H1 (cell line): ENCODE data around the gene PFN3. TPM values are rescaled to one million over a fixed set of nuclear protein-coding genes. Genes with fewer than 3 reads are reported as not detected.

ENCODE experiments used
- CTCF ChIA-PET: fragments of 300-600 bp; sonication (Branson Sonifier 250); formaldehyde crosslinking; loops from one replicate; lab custom pipeline; 2021; ENCODE audit not compliant: partially characterized antibody; lab: Charles Lee
- POLR2A ChIA-PET: fragments of 300-600 bp; sonication (Branson Sonifier 250); formaldehyde crosslinking; loops from one replicate; lab custom pipeline; 2021; ENCODE audit warnings: inconsistent platforms; ENCODE audit not compliant: partially characterized antibody; lab: Charles Lee
- DNase-seq, 2 experiments: peaks; one replicate each; pipeline versions ENCODE4 v3.0.0 to v3.0.0-alpha.2; 2010 to 2022; ENCODE audit warnings: low spot score in 2 of 2, low read depth in 1 of 2, mixed read lengths in 1 of 2
- FAIRE-seq: peaks from 2 replicates; lab custom pipeline; 2011; peaks lifted over from hg19 to GRCh38; lab: Jason Lieb, UNC
- H2AFZ ChIP-seq: 2 replicates; pipeline ENCODE4 v1.8.1; 2012; ENCODE audit warnings: low read length, inconsistent platforms
- H2AK5ac ChIP-seq: 2 replicates; pipeline ENCODE4 v1.6.1; 2013; ENCODE audit warnings: low read depth, low read length
- H2BK120ac ChIP-seq: replicated peaks from 2 replicates; pipeline ENCODE3; 2013; ENCODE audit warnings: low read depth, low read length, inconsistent platforms
- H2BK12ac ChIP-seq: 2 replicates; pipeline ENCODE4 v1.6.1; 2013; ENCODE audit warnings: low read depth, low read length
- H2BK15ac ChIP-seq: 2 replicates; pipeline ENCODE4 v1.6.1; 2013; ENCODE audit warnings: low read length
- H2BK20ac ChIP-seq: 2 replicates; pipeline ENCODE4 v1.6.1; 2013; ENCODE audit warnings: low read length
- H2BK5ac ChIP-seq: 2 replicates; pipeline ENCODE4 v1.6.1; 2013; ENCODE audit warnings: low read depth, low read length
- H3K14ac ChIP-seq: 2 replicates; pipeline ENCODE4 v1.6.1; 2013; ENCODE audit warnings: inconsistent platforms; ENCODE audit not compliant: insufficient read length
- H3K18ac ChIP-seq: 2 replicates; pipeline ENCODE4 v1.6.1; 2013; ENCODE audit warnings: low read length; ENCODE audit errors: extremely low read depth
- H3K23ac ChIP-seq: 2 replicates; pipeline ENCODE4 v1.6.1; 2013; ENCODE audit warnings: inconsistent platforms; ENCODE audit not compliant: insufficient read length
- H3K23me2 ChIP-seq: 2 replicates; pipeline ENCODE4 v1.6.1; 2013; ENCODE audit warnings: low read depth, low read length
- H3K27ac ChIP-seq: 2 replicates; pipeline ENCODE4 v1.6.1; 2011; ENCODE audit warnings: low read depth, low read length, inconsistent platforms
- H3K27me3 ChIP-seq, 4 experiments: replicated peaks in 1 of 4; 1 replicate in 1 of 4; 2 replicates in 3 of 4; pipeline versions ENCODE4 v1.6.1 to v1.8.1; 2011 to 2013; ENCODE audit warnings: low read length in 3 of 4, mild to moderate bottlenecking in 3 of 4, inconsistent platforms in 2 of 4, mixed read lengths in 2 of 4, moderate library complexity in 1 of 4; ENCODE audit not compliant: control insufficient read depth in 3 of 4, insufficient read depth in 3 of 4; ENCODE audit errors: extremely low read depth in 1 of 4
- H3K36me3 ChIP-seq, 4 experiments: 2 replicates each; pipeline versions ENCODE4 v1.6.1 to v1.8.1; 2011 to 2013; ENCODE audit warnings: mild to moderate bottlenecking in 4 of 4, low read length in 3 of 4, moderate library complexity in 2 of 4, control low read depth in 1 of 4, inconsistent platforms in 1 of 4; ENCODE audit not compliant: insufficient read depth in 4 of 4, control insufficient read depth in 2 of 4
- H3K4ac ChIP-seq: replicated peaks from 2 replicates; pipeline ENCODE3; 2013; ENCODE audit warnings: low read length, low read depth, mixed read lengths, inconsistent platforms; ENCODE audit not compliant: insufficient read length
- H3K4me1 ChIP-seq, 4 experiments: replicated peaks in 1 of 4; 1 replicate in 1 of 4; 2 replicates in 3 of 4; pipeline versions ENCODE4 v1.6.1 to v1.8.1; 2011 to 2013; ENCODE audit warnings: low read length in 3 of 4, inconsistent platforms in 2 of 4, mixed read lengths in 1 of 4; ENCODE audit not compliant: insufficient read depth in 4 of 4, control insufficient read depth in 3 of 4
- H3K4me2 ChIP-seq, 2 experiments: 2 replicates each; pipeline versions ENCODE4 v1.6.1 to v1.8.1; 2011 to 2013; ENCODE audit warnings: low read depth in 2 of 2, low read length in 2 of 2, control low read depth in 1 of 2, inconsistent platforms in 1 of 2, mild to moderate bottlenecking in 1 of 2; ENCODE audit not compliant: insufficient read depth in 1 of 2
- H3K4me3 ChIP-seq, 4 experiments: fragments of 200-600, 300-600 bp in 1 of 4; sonication (generic), shearing (Covaris generic), sonication (Bioruptor Twin) in 1 of 4; 2 replicates each; pipeline versions ENCODE4 v1.5.1 to v1.8.1; 2011 to 2016; ENCODE audit warnings: low read length in 4 of 4, low read depth in 3 of 4, control low read depth in 2 of 4, inconsistent platforms in 2 of 4, mild to moderate bottlenecking in 2 of 4, mixed read lengths in 1 of 4, moderate library complexity in 1 of 4; ENCODE audit not compliant: insufficient read depth in 2 of 4; ENCODE audit errors: extremely low read depth in 1 of 4
- H3K56ac ChIP-seq: replicated peaks from 2 replicates; pipeline ENCODE3; 2013; ENCODE audit warnings: low read depth, mild to moderate bottlenecking, mixed read lengths, low read length, inconsistent platforms; ENCODE audit not compliant: insufficient read length
- H3K79me1 ChIP-seq: 2 replicates; pipeline ENCODE4 v1.6.1; 2013; ENCODE audit warnings: low read depth, low read length, control low read depth
- H3K79me2 ChIP-seq, 2 experiments: 2 replicates each; pipeline versions ENCODE4 v1.6.1 to v1.8.1; 2012 to 2013; ENCODE audit warnings: low read length in 2 of 2, mild to moderate bottlenecking in 2 of 2, inconsistent platforms in 1 of 2; ENCODE audit not compliant: insufficient read depth in 2 of 2, control insufficient read depth in 1 of 2
- H3K9ac ChIP-seq, 4 experiments: replicated peaks in 1 of 4; 1 replicate in 1 of 4; 2 replicates in 3 of 4; pipeline versions ENCODE4 v1.6.1 to v1.8.1; 2011 to 2013; ENCODE audit warnings: low read depth in 3 of 4, low read length in 3 of 4, control low read depth in 2 of 4, mild to moderate bottlenecking in 2 of 4, moderate library complexity in 2 of 4, inconsistent platforms in 1 of 4; ENCODE audit errors: extremely low read depth in 1 of 4
- H3K9me3 ChIP-seq, 2 experiments: 2 replicates each; pipeline versions ENCODE4 v1.6.1 to v1.8.1; 2012 to 2013; ENCODE audit warnings: mild to moderate bottlenecking in 2 of 2, moderate library complexity in 2 of 2, control low read depth in 1 of 2, inconsistent platforms in 1 of 2, low read depth in 1 of 2, low read length in 1 of 2, mixed read lengths in 1 of 2; ENCODE audit not compliant: insufficient read depth in 2 of 2
- H4K20me1 ChIP-seq, 2 experiments: replicated peaks in 1 of 2; 2 replicates each; pipeline versions ENCODE3 to v1.8.1; 2011 to 2013; ENCODE audit warnings: inconsistent platforms in 2 of 2, low read length in 2 of 2, mild to moderate bottlenecking in 1 of 2; ENCODE audit not compliant: insufficient read depth in 2 of 2, control insufficient read depth in 1 of 2
- H4K5ac ChIP-seq: 2 replicates; pipeline ENCODE4 v1.6.1; 2013; ENCODE audit warnings: low read length, low read depth, mixed read lengths, inconsistent platforms; ENCODE audit not compliant: insufficient read length
- H4K8ac ChIP-seq: 2 replicates; pipeline ENCODE4 v1.8.0; 2013; ENCODE audit warnings: mild to moderate bottlenecking, moderate library complexity, low read length, inconsistent platforms; ENCODE audit not compliant: insufficient read depth; ENCODE audit errors: extremely low read depth
- H4K91ac ChIP-seq: replicated peaks from 2 replicates; pipeline ENCODE3; 2013; ENCODE audit warnings: low read length, mixed read lengths, inconsistent platforms; ENCODE audit not compliant: insufficient read length
- EP300 ChIP-seq, 2 experiments: IDR thresholded peaks; 1 replicate in 1 of 2; 2 replicates in 1 of 2; pipeline ENCODE4 v1.6.1; 2011 to 2012; ENCODE audit warnings: low read depth in 2 of 2, low read length in 2 of 2, mild to moderate bottlenecking in 2 of 2, borderline replicate concordance in 1 of 2, inconsistent platforms in 1 of 2, moderate library complexity in 1 of 2
- FOSL1 ChIP-seq: IDR thresholded peaks from 2 replicates; pipeline ENCODE4 v1.6.1; 2011; ENCODE audit warnings: mild to moderate bottlenecking, low read depth, low read length, moderate library complexity; ENCODE audit not compliant: insufficient read depth
- GTF2F1 ChIP-seq: IDR thresholded peaks from 2 replicates; pipeline ENCODE4 v1.6.1; 2012; ENCODE audit warnings: low read depth, low read length, improper control_type of control experiment, borderline replicate concordance
- JUN ChIP-seq: IDR thresholded peaks from 2 replicates; pipeline ENCODE4 v1.6.1; 2011; ENCODE audit warnings: low read depth, mild to moderate bottlenecking, improper control_type of control experiment, low read length
- JUND ChIP-seq: IDR thresholded peaks from 2 replicates; pipeline ENCODE4 v1.6.1; 2011; ENCODE audit warnings: mild to moderate bottlenecking, improper control_type of control experiment, low read length
- KDM1A ChIP-seq: fragments of 200-600, 300-600 bp; sonication (generic); IDR thresholded peaks from 2 replicates; pipeline ENCODE4 v1.7.1; 2016; ENCODE audit warnings: mild to moderate bottlenecking, low read length, borderline replicate concordance
- PHF8 ChIP-seq: fragments of 200-600 bp; sonication (generic); conservative IDR thresholded peaks from 2 replicates; pipeline ENCODE4 v1.7.1; 2012; ENCODE audit warnings: low read depth, mild to moderate bottlenecking, inconsistent platforms, low read length, moderate library complexity
- POLR2A ChIP-seq, 2 experiments: IDR thresholded peaks; 1 replicate in 1 of 2; 2 replicates in 1 of 2; pipeline ENCODE4 v1.6.1; 2011; ENCODE audit warnings: low read depth in 2 of 2, low read length in 2 of 2, mild to moderate bottlenecking in 2 of 2; ENCODE audit errors: control extremely low read depth in 1 of 2
- RBBP5 ChIP-seq: IDR thresholded peaks from 2 replicates; pipeline ENCODE4 v1.7.1; 2012; ENCODE audit warnings: low read depth, mild to moderate bottlenecking, inconsistent platforms, low read length, moderate library complexity, borderline replicate concordance
- RFX5 ChIP-seq: IDR thresholded peaks from 2 replicates; pipeline ENCODE4 v1.6.1; 2011; ENCODE audit warnings: low read depth, low read length, improper control_type of control experiment, borderline replicate concordance
- RNF2 ChIP-seq: fragments of 200-900, 300-1000 bp; sonication (generic); IDR thresholded peaks from 2 replicates; pipeline ENCODE4 v1.7.1; 2016; ENCODE audit warnings: borderline replicate concordance, low read depth, mild to moderate bottlenecking, antibody characterized with exemption, low read length; ENCODE audit not compliant: poor library complexity, severe bottlenecking; ENCODE audit errors: missing control alignments
- SIRT6 ChIP-seq: IDR thresholded peaks from one replicate; pipeline ENCODE4 v1.7.1; 2012; ENCODE audit warnings: low read length, inconsistent platforms
- TAF1 ChIP-seq: IDR thresholded peaks from 2 replicates; pipeline ENCODE4 v1.6.1; 2011; ENCODE audit warnings: mild to moderate bottlenecking, low read depth, low read length
- TEAD4 ChIP-seq: IDR thresholded peaks from 2 replicates; pipeline ENCODE4 v1.6.1; 2012; ENCODE audit warnings: low read depth, low read length, inconsistent platforms, mixed read lengths
- WGBS, 2 experiments: shearing (Covaris generic) in 1 of 2; methylation state at CpG; one replicate each; pipeline versions ENCODE4 v1.1.6 to v1.1.7; 2013 to 2015; ENCODE audit warnings: low lambda C conversion rate in 2 of 2, mixed read lengths in 2 of 2, inconsistent platforms in 1 of 2, low coverage in 1 of 2, missing lambda C conversion rate in 1 of 2; ENCODE audit not compliant: insufficient replicate concordance in 2 of 2, insufficient coverage in 1 of 2, insufficient read length in 1 of 2; ENCODE audit errors: extremely low coverage in 1 of 2, missing lambda C conversion rate in 1 of 2; 5-methylcytosine and 5-hydroxymethylcytosine counted together
- polyA plus RNA-seq, 7 experiments: library from polyadenylated mRNA; depleted of rRNA in 3 of 7; stranded (reverse) in 5 of 7; unstranded in 2 of 7; fragments of >200 nt in 5 of 7; fragments of 200-250 nt in 2 of 7; gene quantifications; 1 replicate in 5 of 7; 2 replicates in 1 of 7; 4 replicates in 1 of 7; pipeline versions ENCODE4 v1.2.1 to v1.2.3, GENCODE V29; 2011 to 2013; ENCODE audit warnings: missing spikeins in 2 of 7, mixed read lengths in 2 of 7
- total RNA-seq: library from RNA; stranded (reverse); fragmentation: NEBNext Ultra II Directional; extraction: Animal tissue kit (Norgen Biotek cat#: 25700); gene quantifications from 2 replicates; pipeline ENCODE4 v1.2.1, GENCODE V29; 2021

The PFN3 gene
- total and polyA plus RNA-seq, 2 of the 8 experiments (the other 6 are each of a cell fraction or from before 2014, with no cell fraction given): not detected

- no peaks in the 10 kb centered on the region for H3K36me3 ChIP-seq
- H3K9me3 ChIP-seq: no peaks in the 10 kb centered on the region
- H3K79me2 ChIP-seq: no peaks in the 10 kb centered on the region
- no peak overlapping the region for H3K9ac ChIP-seq
- DNase-seq (no peak), FAIRE-seq (no peak)
- no peak overlapping the region for H2AK5ac ChIP-seq
- H4K5ac ChIP-seq: no peak overlapping the region
- no peak overlapping the region for H2AFZ ChIP-seq
- H2BK15ac ChIP-seq: no peak overlapping the region
- 79% methylated on average over 6 of the region's 6 CpGs; no CpG with 5 or more reads in 1 of the 2 experiments for WGBS, 2 experiments
- no peak overlapping the region for H3K56ac ChIP-seq
- H3K4me2 ChIP-seq: no peak overlapping the region
- no peak overlapping the region for H2BK12ac ChIP-seq
- H3K23ac ChIP-seq: no peak overlapping the region
- no peak overlapping the region; the same call in 1 of the 2 replicates for H3K27ac ChIP-seq
- no peak overlapping the region for H2BK5ac ChIP-seq
- no peak overlapping the region for H2BK120ac ChIP-seq
- H3K27me3 ChIP-seq: peaks cover 0 to 8% (median 4%) of the 10 kb centered on the region in 4 experiments; a peak in 4 of 7 replicates
- POLR2A ChIA-PET: interaction anchor here (1.2 to 3.1 kb wide), 3 partner anchors 8 to 88 kb away, joined by 3 to 25 read pairs (median 4); partner anchors contain the start of gene LMAN2
- CTCF ChIA-PET: interaction anchor here (1.4 to 15.6 kb wide), 6 partner anchors 9 to 45 kb away, joined by 3 to 251 read pairs (median 22); partner anchors contain the start of gene MXD3
- no peak overlapping the region for H3K14ac ChIP-seq
- no peak overlapping the region for H3K4ac ChIP-seq
- no peak overlapping the region for H4K8ac ChIP-seq
- H3K4me3 ChIP-seq: no peak overlapping the region
- H4K91ac ChIP-seq: no peak overlapping the region
- H3K4me1 ChIP-seq: peaks cover 0 to 11% (median 8%) of the 10 kb centered on the region in 4 experiments; a peak in 6 of 7 replicates
- H4K20me1 ChIP-seq: no peaks in the 10 kb centered on the region
- H3K23me2 ChIP-seq: peaks cover 3% of the 10 kb centered on the region; the same call in 1 of the 2 replicates
- H2BK20ac ChIP-seq: no peak overlapping the region
- no peaks in the 10 kb centered on the region for H3K79me1 ChIP-seq
- H3K18ac ChIP-seq: no peak overlapping the region
- TF ChIP-seq RFX5: no peak
- TF ChIP-seq GTF2F1: no peak
- no peak for TF ChIP-seq TAF1
- TF ChIP-seq KDM1A: no peak
- TF ChIP-seq RBBP5: no peak
- no peak for TF ChIP-seq TEAD4
- no peak for TF ChIP-seq JUND
- no peak for TF ChIP-seq SIRT6
- no peak for TF ChIP-seq EP300 (IDR thresholded peaks at IDR 0.05; ENCODE audit: borderline replicate concordance in 1 of 2, low read depth in 2 of 2, low read length in 2 of 2)
- no peak for TF ChIP-seq POLR2A (IDR thresholded peaks at IDR 0.05; ENCODE audit: control extremely low read depth in 1 of 2, low read depth in 2 of 2, low read length in 2 of 2)
- TF ChIP-seq FOSL1: no peak
- no peak for TF ChIP-seq JUN
- no peak for TF ChIP-seq PHF8
- TF ChIP-seq RNF2: no peak
Observed at GRCh38 chr5:177359451-177359851, 41.0 kb downstream of the PFN3 start.
